HG03159 (cell line): Measurements from ENCODE around the gene PBX3.

Source experiments
- ATAC-seq: cut with Tn5 transposase; IDR thresholded peaks from one replicate; pipeline ENCODE4 v1.9.1; 2021; ENCODE audit warnings: mild to moderate bottlenecking, moderate library complexity; ENCODE audit not compliant: unreplicated experiment

PBX3 gene

GRCh38 chr9:126016579-126017290 lies 269.6 kb downstream of the PBX3 start:
- no peak for ATAC-seq
